ENCODE data around the gene TUG1.

Gene TUG1

DNA sequence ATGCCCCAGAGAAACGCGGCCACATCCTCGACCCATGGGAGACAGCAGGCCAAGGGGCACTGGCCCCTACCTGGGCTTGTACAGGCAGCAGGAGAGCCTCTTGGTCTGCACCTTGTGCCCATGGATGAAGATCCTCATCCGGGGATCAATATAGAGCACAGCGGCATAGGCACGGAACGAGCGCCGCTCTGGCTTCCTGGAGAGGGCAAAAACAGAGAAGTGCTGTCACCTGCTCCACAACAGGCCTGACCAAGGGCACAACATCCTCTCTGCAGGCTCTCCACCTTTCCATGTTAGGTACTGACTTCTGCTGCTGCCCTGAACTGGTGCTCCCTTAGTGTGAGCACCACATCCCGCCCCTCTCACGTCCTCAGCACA lies 27.7 kb upstream of the TUG1 start:
- no peaks in the 10 kb centered on the region for H3K9me2 ChIP-seq (replicated peaks; ENCODE audit: insufficient read depth, low read length)
- no peak overlapping the region for H3K4me3 ChIP-seq (ENCODE audit: low read length)
- H3K9ac ChIP-seq (ENCODE audit: low read length) = no peak overlapping the region
- DNase-seq = no peak
- H3K79me2 ChIP-seq (ENCODE audit: low read length) = no peaks in the 10 kb centered on the region
- no peak overlapping the region for H2AFZ ChIP-seq (ENCODE audit: low read length)
- no peak overlapping the region for H3K27ac ChIP-seq (ENCODE audit: low read length)
- H4K20me1 ChIP-seq (ENCODE audit: insufficient read depth, low read length) = no peaks in the 10 kb centered on the region
- no peaks in the 10 kb centered on the region for H3K4me1 ChIP-seq (ENCODE audit: low read length)
- no peaks in the 10 kb centered on the region for H3F3A ChIP-seq (ENCODE audit: insufficient read depth, low read length)
- H3K36me3 ChIP-seq (replicated peaks; ENCODE audit: insufficient read depth, low read length) = no peaks in the 10 kb centered on the region; the same call in 1 of the 2 replicates
- no peaks in the 10 kb centered on the region for H3K9me3 ChIP-seq (replicated peaks; ENCODE audit: insufficient read depth, low read length)
- H3K4me2 ChIP-seq (ENCODE audit: low read depth, low read length) = no peak overlapping the region
- TF ChIP-seq, protein P1, sequence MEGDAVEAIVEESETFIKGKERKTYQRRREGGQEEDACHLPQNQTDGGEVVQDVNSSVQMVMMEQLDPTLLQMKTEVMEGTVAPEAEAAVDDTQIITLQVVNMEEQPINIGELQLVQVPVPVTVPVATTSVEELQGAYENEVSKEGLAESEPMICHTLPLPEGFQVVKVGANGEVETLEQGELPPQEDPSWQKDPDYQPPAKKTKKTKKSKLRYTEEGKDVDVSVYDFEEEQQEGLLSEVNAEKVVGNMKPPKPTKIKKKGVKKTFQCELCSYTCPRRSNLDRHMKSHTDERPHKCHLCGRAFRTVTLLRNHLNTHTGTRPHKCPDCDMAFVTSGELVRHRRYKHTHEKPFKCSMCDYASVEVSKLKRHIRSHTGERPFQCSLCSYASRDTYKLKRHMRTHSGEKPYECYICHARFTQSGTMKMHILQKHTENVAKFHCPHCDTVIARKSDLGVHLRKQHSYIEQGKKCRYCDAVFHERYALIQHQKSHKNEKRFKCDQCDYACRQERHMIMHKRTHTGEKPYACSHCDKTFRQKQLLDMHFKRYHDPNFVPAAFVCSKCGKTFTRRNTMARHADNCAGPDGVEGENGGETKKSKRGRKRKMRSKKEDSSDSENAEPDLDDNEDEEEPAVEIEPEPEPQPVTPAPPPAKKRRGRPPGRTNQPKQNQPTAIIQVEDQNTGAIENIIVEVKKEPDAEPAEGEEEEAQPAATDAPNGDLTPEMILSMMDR (IDR thresholded peaks at IDR 0.05; ENCODE audit: low read length) = no peak
- TF ChIP-seq EZH2phosphoT487 (IDR thresholded peaks at IDR 0.05; ENCODE audit: low read length) (no peak), EZH2 (optimal IDR thresholded peaks at IDR 0.05; ENCODE audit: low read depth, low read length) (no peak)
- H3K27me3 ChIP-seq (replicated peaks; ENCODE audit: insufficient read depth, low read length) = no peaks in the 10 kb centered on the region

DNA sequence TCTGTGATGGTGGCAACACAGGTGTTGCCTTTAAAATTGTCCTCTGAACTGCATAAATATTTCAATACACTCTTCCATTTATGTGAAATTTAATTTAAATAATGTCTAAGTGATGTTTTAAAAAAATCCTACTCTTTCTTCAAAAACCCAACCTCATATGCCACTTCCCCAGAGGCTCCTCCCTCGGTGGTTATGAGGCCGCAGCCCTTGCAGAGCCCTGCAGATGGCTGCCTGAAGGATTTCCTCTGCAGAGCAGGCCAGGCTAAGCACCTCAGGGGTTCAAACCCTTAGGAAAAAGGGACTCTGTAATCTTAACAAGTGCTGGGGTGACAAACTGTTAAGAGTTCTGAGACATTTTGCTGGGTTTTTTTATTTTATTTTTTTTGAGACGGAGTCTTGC lies 25.7 kb upstream of the TUG1 start:
- no peaks in the 10 kb centered on the region for H4K20me1 ChIP-seq (ENCODE audit: insufficient read depth, low read length)
- H3K79me2 ChIP-seq (ENCODE audit: low read length) = no peaks in the 10 kb centered on the region
- TF ChIP-seq EZH2phosphoT487 (IDR thresholded peaks at IDR 0.05; ENCODE audit: low read length) = no peak
- TF ChIP-seq, protein P1 (IDR thresholded peaks at IDR 0.05; ENCODE audit: low read length) = no peak
- no peak for TF ChIP-seq EZH2 (optimal IDR thresholded peaks at IDR 0.05; ENCODE audit: low read depth, low read length)
- H3K4me1 ChIP-seq (ENCODE audit: low read length) = no peaks in the 10 kb centered on the region
- no peaks in the 10 kb centered on the region for H3K9me3 ChIP-seq (replicated peaks; ENCODE audit: insufficient read depth, low read length)
- H3K9me2 ChIP-seq (replicated peaks; ENCODE audit: insufficient read depth, low read length) = no peaks in the 10 kb centered on the region
- no peak overlapping the region for H2AFZ ChIP-seq (ENCODE audit: low read length)
- no peaks in the 10 kb centered on the region for H3F3A ChIP-seq (ENCODE audit: insufficient read depth, low read length)
- H3K27ac ChIP-seq (ENCODE audit: low read length) = no peak overlapping the region
- no peak overlapping the region for H3K4me2 ChIP-seq (ENCODE audit: low read depth, low read length)
- no peak for DNase-seq
- H3K27me3 ChIP-seq (replicated peaks; ENCODE audit: insufficient read depth, low read length) = no peaks in the 10 kb centered on the region
- no peak overlapping the region for H3K4me3 ChIP-seq (ENCODE audit: low read length)
- no peak overlapping the region for H3K9ac ChIP-seq (ENCODE audit: low read length)
- H3K36me3 ChIP-seq (replicated peaks; ENCODE audit: insufficient read depth, low read length) = 0 out of 2 replicates have a peak, but pooled peaks cover 2% of the 10 kb centered on the region

DNA sequence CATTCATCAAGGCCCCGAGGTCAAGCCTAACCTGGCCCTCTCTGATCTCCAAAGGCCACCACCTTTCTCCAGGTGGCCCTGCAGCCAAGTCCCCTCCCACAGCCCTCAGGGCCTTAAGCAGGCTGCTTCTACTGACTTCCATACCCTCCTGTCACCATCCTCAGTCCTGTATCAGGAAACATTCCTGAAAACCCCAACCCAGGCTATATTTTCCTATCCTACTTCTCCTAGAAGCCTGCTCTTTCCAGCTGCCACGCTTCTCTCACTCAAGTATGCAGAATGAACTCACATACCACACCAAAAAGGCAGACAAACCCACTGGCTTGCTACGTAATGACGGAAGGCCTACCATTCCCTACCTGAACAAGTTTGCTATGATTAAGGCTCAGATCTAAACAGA lies 24.1 kb upstream of the TUG1 start:
- H4K20me1 ChIP-seq (ENCODE audit: insufficient read depth, low read length) = no peaks in the 10 kb centered on the region

DNA sequence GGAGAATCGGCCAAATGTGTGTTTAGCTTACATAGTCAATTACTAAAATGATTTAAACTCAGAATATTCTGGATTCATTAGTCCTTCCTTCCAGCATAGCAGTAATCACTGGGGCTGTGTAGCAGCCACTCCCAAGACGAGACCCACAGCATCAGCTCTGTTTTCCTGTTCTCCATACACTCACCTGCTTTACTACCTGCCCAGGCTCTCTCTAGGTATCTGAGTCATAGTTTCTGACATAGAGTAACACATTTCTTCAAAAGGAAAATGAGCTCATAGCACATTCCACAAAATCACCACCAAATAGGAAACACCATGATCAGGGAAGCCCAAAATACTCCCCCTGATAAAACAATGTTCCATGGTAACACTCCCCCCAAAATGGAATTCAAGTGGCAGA lies 23.4 kb upstream of the TUG1 start:
- Histone ChIP-seq H4K20me1 (ENCODE audit: insufficient read depth, low read length) (no peaks in the 10 kb centered on the region), H3K4me3 (ENCODE audit: low read length) (no peak overlapping the region), H3F3A (ENCODE audit: insufficient read depth, low read length) (no peaks in the 10 kb centered on the region), H3K4me1 (ENCODE audit: low read length) (no peaks in the 10 kb centered on the region), H3K9ac (ENCODE audit: low read length) (no peak overlapping the region), H3K9me2 (replicated peaks; ENCODE audit: insufficient read depth, low read length) (no peaks in the 10 kb centered on the region), H3K36me3 (replicated peaks; ENCODE audit: insufficient read depth, low read length) (0 out of 2 replicates have a peak, but pooled peaks cover 2% of the 10 kb centered on the region), H3K79me2 (ENCODE audit: low read length) (no peaks in the 10 kb centered on the region), H3K27ac (ENCODE audit: low read length) (no peak overlapping the region), H3K27me3 (replicated peaks; ENCODE audit: insufficient read depth, low read length) (no peaks in the 10 kb centered on the region), H3K9me3 (replicated peaks; ENCODE audit: insufficient read depth, low read length) (no peaks in the 10 kb centered on the region), H2AFZ (ENCODE audit: low read length) (no peak overlapping the region), H3K4me2 (ENCODE audit: low read depth, low read length) (no peak overlapping the region)
- TF ChIP-seq, protein P1 (IDR thresholded peaks at IDR 0.05; ENCODE audit: low read length) = no peak
- TF ChIP-seq EZH2phosphoT487 (IDR thresholded peaks at IDR 0.05; ENCODE audit: low read length) (no peak), EZH2 (optimal IDR thresholded peaks at IDR 0.05; ENCODE audit: low read depth, low read length) (no peak)
- no peak for DNase-seq

More for the DNA sequence above, 24.1 kb upstream of the TUG1 start:
- H3K27me3 ChIP-seq (replicated peaks; ENCODE audit: insufficient read depth, low read length) = no peaks in the 10 kb centered on the region
- H3K27ac ChIP-seq (ENCODE audit: low read length) = no peak overlapping the region
- H3K4me3 ChIP-seq (ENCODE audit: low read length) = no peak overlapping the region
- H3K4me1 ChIP-seq (ENCODE audit: low read length) = no peaks in the 10 kb centered on the region
- TF ChIP-seq EZH2 (optimal IDR thresholded peaks at IDR 0.05; ENCODE audit: low read depth, low read length) = no peak
- no peak overlapping the region for H3K4me2 ChIP-seq (ENCODE audit: low read depth, low read length)
- no peak for DNase-seq
- no peaks in the 10 kb centered on the region for H3K9me2 ChIP-seq (replicated peaks; ENCODE audit: insufficient read depth, low read length)
- H3F3A ChIP-seq (ENCODE audit: insufficient read depth, low read length) = no peaks in the 10 kb centered on the region
- H2AFZ ChIP-seq (ENCODE audit: low read length) = no peak overlapping the region
- no peak overlapping the region for H3K9ac ChIP-seq (ENCODE audit: low read length)
- 0 out of 2 replicates have a peak, but pooled peaks cover 2% of the 10 kb centered on the region for H3K36me3 ChIP-seq (replicated peaks; ENCODE audit: insufficient read depth, low read length)
- H3K9me3 ChIP-seq (replicated peaks; ENCODE audit: insufficient read depth, low read length) = no peaks in the 10 kb centered on the region
- H3K79me2 ChIP-seq (ENCODE audit: low read length) = no peaks in the 10 kb centered on the region

All from MM.1S (cell line).